ENCODE results near the gene SWI5. TPM values are rescaled to one million over a fixed set of nuclear protein-coding genes. Genes with fewer than 3 reads are reported as not detected.

The SWI5 gene
- total RNA-seq, 2 donors from 2014 or later, result 33.4 to 46.9 TPM

GRCh38 chr9:128246471-128246870 lies 29.6 kb upstream of the SWI5 start:
- Mint-ChIP-seq H3K4me3 (no peak overlapping the region), H3K36me3 (ENCODE audit: low read depth) (no peaks in the 10 kb centered on the region), H3K27ac (no peak overlapping the region), H3K27me3 (ENCODE audit: insufficient read depth) (peaks cover 19% of the 10 kb centered on the region), H3K9me3 (no peaks in the 10 kb centered on the region), H3K4me1 (peaks cover 9% of the 10 kb centered on the region)
- H3K4me1 ChIP-seq (ENCODE audit: control insufficient read depth, insufficient read depth, low read length), result no peaks in the 10 kb centered on the region
- no peaks in the 10 kb centered on the region for H3K9me3 ChIP-seq (ENCODE audit: control insufficient read depth, low read length)
- no peak for TF ChIP-seq CTCF (conservative IDR thresholded peaks at IDR 0.05)
- H3K9ac ChIP-seq (ENCODE audit: extremely low read depth, low read length, poor library complexity, severe bottlenecking), result no peak overlapping the region
- peak overlapping the region; percentile 49 for H3K27ac ChIP-seq (ENCODE audit: low read depth, low read length)
- no peak overlapping the region for H3K4me3 ChIP-seq (ENCODE audit: low read length)
- peaks cover 5% of the 10 kb centered on the region for H3K36me3 ChIP-seq (ENCODE audit: control insufficient read depth, insufficient read depth, low read length)
- WGBS, 2 experiments (ENCODE audit: insufficient coverage in 1 of 2, insufficient read length in 1 of 2), result 78 to 86% methylated on average over 2 of the region's 2 CpGs
- peak; percentile 38 for DNase-seq
- H3K27me3 ChIP-seq (ENCODE audit: control insufficient read depth, insufficient read depth, low read length, poor library complexity, severe bottlenecking), result no peaks in the 10 kb centered on the region

- H3K4me1 ChIP-seq (ENCODE audit: control insufficient read depth, insufficient read depth, low read length), result no peaks in the 10 kb centered on the region
- no peak overlapping the region for H3K27ac Mint-ChIP-seq
- 84 to 99% methylated on average over 2 to 5 of the region's 5 CpGs for WGBS, 2 experiments (ENCODE audit: insufficient coverage in 1 of 2, insufficient read length in 1 of 2)
- no peaks in the 10 kb centered on the region for H3K9me3 ChIP-seq (ENCODE audit: control insufficient read depth, low read length)
- H3K27me3 ChIP-seq (ENCODE audit: control insufficient read depth, insufficient read depth, low read length, poor library complexity, severe bottlenecking), result no peaks in the 10 kb centered on the region
- H3K4me3 Mint-ChIP-seq, result no peak overlapping the region
- peaks cover 9% of the 10 kb centered on the region for H3K4me1 Mint-ChIP-seq
- peaks cover 5% of the 10 kb centered on the region for H3K36me3 ChIP-seq (ENCODE audit: control insufficient read depth, insufficient read depth, low read length)
- H3K9ac ChIP-seq (ENCODE audit: extremely low read depth, low read length, poor library complexity, severe bottlenecking), result no peak overlapping the region
- no peak for DNase-seq
- no peak overlapping the region for H3K4me3 ChIP-seq (ENCODE audit: low read length)
- H3K27me3 Mint-ChIP-seq (ENCODE audit: insufficient read depth), result peaks cover 27% of the 10 kb centered on the region
- peaks cover 3% of the 10 kb centered on the region for H3K36me3 Mint-ChIP-seq (ENCODE audit: low read depth)
- H3K9me3 Mint-ChIP-seq, result no peaks in the 10 kb centered on the region
- H3K27ac ChIP-seq (ENCODE audit: low read depth, low read length), result no peak overlapping the region
- TF ChIP-seq CTCF (conservative IDR thresholded peaks at IDR 0.05), result no peak
These were observed 28.8 kb upstream of the SWI5 start for GRCh38 chr9:128247226-128247803.

GRCh38 chr9:128249558-128249907 lies 26.5 kb upstream of the SWI5 start:
- H3K9me3 ChIP-seq (ENCODE audit: control insufficient read depth, low read length), result no peaks in the 10 kb centered on the region
- peaks cover 5% of the 10 kb centered on the region for H3K36me3 ChIP-seq (ENCODE audit: control insufficient read depth, insufficient read depth, low read length)
- H3K4me1 ChIP-seq (ENCODE audit: control insufficient read depth, insufficient read depth, low read length), result no peaks in the 10 kb centered on the region
- no peaks in the 10 kb centered on the region for H3K27me3 ChIP-seq (ENCODE audit: control insufficient read depth, insufficient read depth, low read length, poor library complexity, severe bottlenecking)
- Mint-ChIP-seq H3K27me3 (ENCODE audit: insufficient read depth) (peaks cover 28% of the 10 kb centered on the region), H3K27ac (peak overlapping the region; percentile 52), H3K36me3 (ENCODE audit: low read depth) (peaks cover 5% of the 10 kb centered on the region), H3K4me3 (peak overlapping the region; percentile 60), H3K4me1 (peaks cover 9% of the 10 kb centered on the region), H3K9me3 (no peaks in the 10 kb centered on the region)
- H3K4me3 ChIP-seq (ENCODE audit: low read length), result no peak overlapping the region
- no peak overlapping the region for H3K9ac ChIP-seq (ENCODE audit: extremely low read depth, low read length, poor library complexity, severe bottlenecking)
- 92 to 93% methylated on average over 6 to 8 of the region's 8 CpGs for WGBS, 2 experiments (ENCODE audit: insufficient coverage in 1 of 2, insufficient read length in 1 of 2)
- no peak for DNase-seq
- TF ChIP-seq CTCF (conservative IDR thresholded peaks at IDR 0.05), result no peak
- H3K27ac ChIP-seq (ENCODE audit: low read depth, low read length), result no peak overlapping the region
